GM12878 (cell line): ENCODE results near the gene SLC17A7. TPM values are rescaled to one million over a fixed set of nuclear protein-coding genes. Genes with fewer than 3 reads are reported as not detected.

Experiments
- ATAC-seq: fragments of 200-7000 bp; cut with Tn5 transposase; 3 replicates; pipeline ENCODE4 v1.9.1; 2020; ENCODE audit warnings: mild to moderate bottlenecking, moderate library complexity
- BruUV-seq: library from RNA; stranded (reverse); fragments of 400-500 nt; replicated peaks from 2 replicates; lab custom pipeline; 2021; lab: Mats Ljungman, UMichigan
- CTCF ChIA-PET: fragments of 300-600 bp; sonication (Branson Sonifier 250); formaldehyde crosslinking; extraction: SDS; loops from one replicate; lab custom pipeline; 2021; ENCODE audit warnings: inconsistent platforms; lab: Yijun Ruan, JAX
- POLR2A ChIA-PET: fragments of 350-600 bp; formaldehyde crosslinking; extraction: SDS; loops from one replicate; lab custom pipeline; 2021; ENCODE audit warnings: inconsistent platforms; lab: Charles Lee
- RAD21 ChIA-PET: fragments of 300-600 bp; sonication (Branson Sonifier 250); formaldehyde crosslinking; loops from one replicate; lab custom pipeline; 2023; ENCODE audit warnings: antibody characterized with exemption; ENCODE audit not compliant: unreplicated experiment; lab: Charles Lee
- SMC1A ChIA-PET: fragments of 300-600 bp; sonication (Branson Sonifier 250); formaldehyde crosslinking; loops from one replicate; lab custom pipeline; 2023; ENCODE audit not compliant: unreplicated experiment, uncharacterized antibody; lab: Charles Lee
- DNase-seq: peaks from one replicate; pipeline ENCODE4 v3.0.0-alpha.2; 2011; ENCODE audit warnings: low read depth, low spot score
- FAIRE-seq: peaks from 3 replicates; lab custom pipeline; 2011; peaks lifted over from hg19 to GRCh38; lab: Jason Lieb, UNC
- H2AFZ ChIP-seq: 2 replicates; pipeline ENCODE4 v1.6.0; 2011; ENCODE audit warnings: low read depth, low read length, control low read depth; ENCODE audit not compliant: control insufficient read depth
- H3K27ac ChIP-seq: 2 replicates; pipeline ENCODE4 v1.5.1; 2011; ENCODE audit warnings: control low read depth; ENCODE audit not compliant: control insufficient read depth, insufficient read depth
- H3K27me3 ChIP-seq, 2 experiments: replicated peaks in 1 of 2; 2 replicates each; pipeline versions ENCODE4 v1.6.0 to v1.6.1; 2011; ENCODE audit warnings: low read length in 1 of 2; ENCODE audit not compliant: control insufficient read depth in 2 of 2, insufficient read depth in 2 of 2
- H3K36me3 ChIP-seq, 2 experiments: 2 replicates each; pipeline ENCODE4 v1.5.1; 2011; ENCODE audit warnings: low read length in 1 of 2; ENCODE audit not compliant: control insufficient read depth in 2 of 2, insufficient read depth in 2 of 2
- H3K4me1 ChIP-seq: 2 replicates; pipeline ENCODE4 v1.6.1; 2011; ENCODE audit warnings: mild to moderate bottlenecking, low read length, moderate library complexity, mixed read lengths; ENCODE audit not compliant: control insufficient read depth, insufficient read depth
- H3K4me2 ChIP-seq: 2 replicates; pipeline ENCODE4 v1.6.0; 2011; ENCODE audit warnings: control low read depth; ENCODE audit not compliant: control insufficient read depth, insufficient read depth
- H3K4me3 ChIP-seq: fragments of 200-600 bp; sonication (generic); 2 replicates; pipeline ENCODE4 v1.5.1; 2016
- H3K79me2 ChIP-seq: 2 replicates; pipeline ENCODE4 v1.6.0; 2011; ENCODE audit warnings: low read length; ENCODE audit not compliant: control insufficient read depth, insufficient read depth
- H3K9ac ChIP-seq: 2 replicates; pipeline ENCODE4 v1.8.0; 2011; ENCODE audit warnings: low read length, control low read depth, mixed read lengths; ENCODE audit not compliant: control insufficient read depth, insufficient read depth
- H3K9me3 ChIP-seq: replicated peaks from 3 replicates; pipeline ENCODE4 v1.5.1; 2011; ENCODE audit warnings: mild to moderate bottlenecking, low read length; ENCODE audit not compliant: control insufficient read depth, insufficient read depth
- H4K20me1 ChIP-seq: 2 replicates; pipeline ENCODE4 v1.6.0; 2011; ENCODE audit not compliant: control insufficient read depth, insufficient read depth
- CEBPB ChIP-seq, 2 experiments: fragments of 150-350 bp in 1 of 2; IDR thresholded peaks; 2 replicates each; pipeline ENCODE4 v1.6.1; 2012 to 2014; ENCODE audit warnings: low read depth in 2 of 2, low read length in 2 of 2, borderline replicate concordance in 1 of 2, inconsistent platforms in 1 of 2
- ELK1 ChIP-seq: IDR thresholded peaks from 2 replicates; pipeline ENCODE4 v1.6.1; 2012; ENCODE audit warnings: low read depth, low read length, improper control_type of control experiment
- EZH2 ChIP-seq: IDR thresholded peaks from 2 replicates; pipeline ENCODE4 v1.6.1; 2012; ENCODE audit warnings: low read depth, mild to moderate bottlenecking, control low read depth, inconsistent platforms, low read length, borderline replicate concordance; ENCODE audit not compliant: control insufficient read depth
- MLLT1 ChIP-seq: fragments of 450-650 bp; IDR thresholded peaks from 2 replicates; pipeline ENCODE4 v1.6.1; 2016; ENCODE audit warnings: mild to moderate bottlenecking
- MYB ChIP-seq: fragments of 150-350 bp; IDR thresholded peaks from 2 replicates; pipeline ENCODE4 v1.6.1; 2014; ENCODE audit warnings: mild to moderate bottlenecking, low read depth, low read length, borderline replicate concordance
- NFXL1 ChIP-seq: fragments of 450-650 bp; IDR thresholded peaks from 2 replicates; pipeline ENCODE4 v1.6.1; 2017; ENCODE audit warnings: antibody characterized with exemption, mild to moderate bottlenecking, borderline replicate concordance
- POU2F2 ChIP-seq: IDR thresholded peaks from 3 replicates; pipeline ENCODE4 v1.6.1; 2011; ENCODE audit warnings: low read depth, mild to moderate bottlenecking, low read length, borderline replicate concordance
- SP1 ChIP-seq: IDR thresholded peaks from one replicate; pipeline ENCODE4 v1.6.1; 2011; ENCODE audit warnings: low read depth, low read length
- ZBED1 ChIP-seq: IDR thresholded peaks from 2 replicates; pipeline ENCODE4 v1.6.1; 2016; ENCODE audit warnings: borderline replicate concordance
- WGBS: methylation state at CpG from one replicate; pipeline ENCODE4 v1.1.6; 2016; ENCODE audit warnings: low lambda C conversion rate; ENCODE audit not compliant: insufficient replicate concordance, insufficient coverage; ENCODE audit errors: missing lambda C conversion rate; 5-methylcytosine and 5-hydroxymethylcytosine counted together
- in situ Hi-C: fragments of 300-500 bp; cut with MboI; formaldehyde crosslinking; loops from 9 replicates; pipeline ENCODE4 v1.14.3; 2018; ENCODE audit warnings: mixed read lengths
- intact Hi-C: fragments of 100-400 bp; cut with micrococcal nuclease; formaldehyde crosslinking; loops from one replicate; pipeline ENCODE4 v1.14.2; 2022; ENCODE audit not compliant: unreplicated experiment
- polyA plus RNA-seq, 11 experiments: library from polyadenylated mRNA; depleted of rRNA in 4 of 11; unstranded in 6 of 11; stranded (reverse) in 5 of 11; fragments of >200 nt; fragmentation: Nextera tagmentation in 4 of 11; fragmentation: Illumina TruSeq in 1 of 11; extraction: Ambion mirVana in 4 of 11; extraction: Trizol in 1 of 11; gene quantifications; 1 replicate in 1 of 11; 2 replicates in 10 of 11; pipeline versions ENCODE4 v1.2.1 to v1.2.3, GENCODE V29; 2011 to 2016; ENCODE audit warnings: inconsistent platforms in 2 of 11, missing spikeins in 2 of 11, low read depth in 1 of 11
- total RNA-seq, 4 experiments: library from RNA; depleted of rRNA in 3 of 4; stranded (reverse); fragments of >200 nt in 3 of 4; fragmentation: Illumina TruSeq in 1 of 4; extraction: Trizol in 1 of 4; gene quantifications; 2 replicates each; pipeline versions ENCODE4 v1.2.1 to v1.2.3, GENCODE V29; 2013 to 2021
- TF ChIP-seq, protein P1 (sequence below): fragments of 150-350 bp; IDR thresholded peaks from 2 replicates; pipeline ENCODE4 v1.6.1; 2014; ENCODE audit warnings: mild to moderate bottlenecking, low read depth, low read length

SLC17A7 gene
- total and polyA plus RNA-seq, 10 of the 15 experiments (the other 5 are each of a cell fraction or from before 2014, with no cell fraction given) = 0.03 to 0.24 (median 0.06) TPM; not detected in 6

DNA sequence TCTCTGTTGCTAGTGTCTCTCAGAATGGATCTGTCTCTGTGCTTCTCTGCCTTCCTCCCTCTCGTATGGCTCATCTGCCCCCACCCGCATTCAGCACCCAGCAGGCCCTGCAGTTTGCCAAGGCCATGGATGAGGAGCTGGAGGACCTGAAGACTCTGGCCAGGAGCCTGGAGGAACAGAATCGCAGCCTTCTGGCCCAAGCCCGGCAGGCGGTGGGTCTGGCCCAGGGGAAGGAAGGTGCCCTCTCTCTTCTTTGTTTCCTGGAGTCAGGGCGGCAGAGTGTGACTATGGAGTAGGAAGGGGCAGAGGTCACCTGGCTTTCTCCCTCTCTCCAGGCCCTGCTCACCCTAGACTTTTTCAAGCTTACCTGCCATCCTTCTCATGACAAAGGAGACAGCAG, 42.4 kb downstream of the SLC17A7 start (continued):
- TF ChIP-seq ELK1 (no peak), ZBED1 (no peak), MLLT1 (no peak), MYB (no peak)

- intact Hi-C loops (no loop called here), in situ Hi-C loops (no loop called here)
- ChIA-PET RAD21 (interaction anchor here (1.6 kb wide), 1 partner anchor 8 kb away, joined by 4 read pairs; no protein-coding TSS in a partner anchor), CTCF (interaction anchor here (0.7 to 1.1 kb wide), 3 partner anchors 63 to 109 kb away, joined by 3 read pairs; partner anchors contain the start of gene CD37), SMC1A (no interaction called here), POLR2A (interaction anchor here (1.2 kb wide), 1 partner anchor 13 kb away, joined by 3 read pairs; no protein-coding TSS in a partner anchor)
- Histone ChIP-seq H3K4me3 (no peak overlapping the region), H4K20me1 (no peaks in the 10 kb centered on the region), H2AFZ (no peak overlapping the region), H3K9ac (no peak overlapping the region), H3K9me3 (no peaks in the 10 kb centered on the region), H3K4me2 (no peak overlapping the region), H3K79me2 (no peaks in the 10 kb centered on the region), H3K4me1 (no peaks in the 10 kb centered on the region; the same call in 1 of the 2 replicates), H3K27ac (no peak overlapping the region), H3K36me3 (no peaks in the 10 kb centered on the region), H3K27me3 (no peaks in the 10 kb centered on the region)
- FAIRE-seq = no peak
- no TSS peak for BruUV-seq
- DNase-seq = no peak
- no peak for ATAC-seq
- WGBS = 62% methylated on average over 11 of the region's 11 CpGs
- no peak for TF ChIP-seq EZH2
- no peak for TF ChIP-seq POU2F2
- TF ChIP-seq SP1 = no peak
- TF ChIP-seq CEBPB (IDR thresholded peaks at IDR 0.05; ENCODE audit: borderline replicate concordance in 1 of 2, low read depth in 2 of 2, low read length in 2 of 2) = no peak
- TF ChIP-seq NFXL1 = no peak
- TF ChIP-seq, protein P1, sequence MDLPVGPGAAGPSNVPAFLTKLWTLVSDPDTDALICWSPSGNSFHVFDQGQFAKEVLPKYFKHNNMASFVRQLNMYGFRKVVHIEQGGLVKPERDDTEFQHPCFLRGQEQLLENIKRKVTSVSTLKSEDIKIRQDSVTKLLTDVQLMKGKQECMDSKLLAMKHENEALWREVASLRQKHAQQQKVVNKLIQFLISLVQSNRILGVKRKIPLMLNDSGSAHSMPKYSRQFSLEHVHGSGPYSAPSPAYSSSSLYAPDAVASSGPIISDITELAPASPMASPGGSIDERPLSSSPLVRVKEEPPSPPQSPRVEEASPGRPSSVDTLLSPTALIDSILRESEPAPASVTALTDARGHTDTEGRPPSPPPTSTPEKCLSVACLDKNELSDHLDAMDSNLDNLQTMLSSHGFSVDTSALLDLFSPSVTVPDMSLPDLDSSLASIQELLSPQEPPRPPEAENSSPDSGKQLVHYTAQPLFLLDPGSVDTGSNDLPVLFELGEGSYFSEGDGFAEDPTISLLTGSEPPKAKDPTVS = no peak
Observed at GRCh38 chr19:49398001-49398615, 43.2 kb downstream of the SLC17A7 start.
